A172 (cell line): Measurements from ENCODE around the gene OTX1. TPM values are rescaled to one million over a fixed set of nuclear protein-coding genes. Genes with fewer than 3 reads are reported as not detected.
"Not testable (repeated sequence)": the region's sequence is repeated elsewhere in the genome, so short reads cannot be mapped to it uniquely, and the experiment has no call there.

Source experiments
- DNase-seq: peaks from one replicate; pipeline ENCODE4 v3.0.0-alpha.2; 2015; ENCODE audit warnings: low spot score
- total RNA-seq: library from RNA; depleted of rRNA; stranded (reverse); fragments of >200 nt; shearing (Covaris generic); gene quantifications from 2 replicates; pipeline ENCODE4 v1.2.3, GENCODE V29; 2014

Gene OTX1
- total RNA-seq, 1 experiment from 2014 or later = 0.41 TPM

DNA sequence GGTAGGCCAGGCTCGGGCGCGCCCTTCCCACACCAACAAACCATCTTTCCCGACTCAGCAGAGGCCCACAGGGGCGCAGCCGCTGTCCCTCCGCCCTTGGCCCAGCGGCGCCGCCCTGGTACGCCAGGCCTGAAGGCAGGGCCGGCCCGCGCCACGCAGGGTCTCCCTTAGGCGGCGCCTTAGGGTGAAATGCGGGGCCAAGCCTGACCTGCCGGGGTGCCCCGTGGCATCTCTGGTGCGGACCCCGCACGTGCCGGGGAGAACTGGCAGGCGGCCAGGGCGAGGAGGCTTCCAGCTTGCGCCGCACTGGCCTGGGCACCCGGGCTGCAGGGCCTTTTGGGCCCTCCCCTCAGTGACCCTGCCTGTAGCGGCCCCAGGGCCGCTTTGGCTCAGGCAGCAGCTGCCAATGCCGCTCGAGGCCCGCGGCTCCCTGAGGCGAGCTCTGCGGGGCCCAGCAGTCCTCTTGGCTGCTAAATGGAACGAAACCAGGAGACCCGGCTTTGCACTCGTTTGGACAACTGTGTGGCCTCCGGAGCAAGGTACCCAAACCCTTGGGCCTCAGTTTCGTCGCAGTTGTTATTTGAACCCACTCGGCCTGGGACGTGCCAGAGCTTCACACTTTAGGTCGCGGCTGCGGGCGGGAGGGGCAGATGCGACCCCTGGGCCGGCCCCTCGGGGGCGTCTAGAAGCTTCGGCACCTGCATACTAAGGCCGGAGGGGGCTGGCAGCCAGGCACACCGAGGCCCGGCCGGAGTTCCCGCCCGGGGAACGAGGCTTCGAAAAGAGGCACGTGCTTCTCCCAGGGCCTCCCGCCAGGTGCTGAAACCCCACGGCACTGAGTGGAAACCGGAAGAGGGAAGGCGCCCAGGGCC lies 8.5 kb downstream of the OTX1 start:
- DNase-seq = no peak

DNA sequence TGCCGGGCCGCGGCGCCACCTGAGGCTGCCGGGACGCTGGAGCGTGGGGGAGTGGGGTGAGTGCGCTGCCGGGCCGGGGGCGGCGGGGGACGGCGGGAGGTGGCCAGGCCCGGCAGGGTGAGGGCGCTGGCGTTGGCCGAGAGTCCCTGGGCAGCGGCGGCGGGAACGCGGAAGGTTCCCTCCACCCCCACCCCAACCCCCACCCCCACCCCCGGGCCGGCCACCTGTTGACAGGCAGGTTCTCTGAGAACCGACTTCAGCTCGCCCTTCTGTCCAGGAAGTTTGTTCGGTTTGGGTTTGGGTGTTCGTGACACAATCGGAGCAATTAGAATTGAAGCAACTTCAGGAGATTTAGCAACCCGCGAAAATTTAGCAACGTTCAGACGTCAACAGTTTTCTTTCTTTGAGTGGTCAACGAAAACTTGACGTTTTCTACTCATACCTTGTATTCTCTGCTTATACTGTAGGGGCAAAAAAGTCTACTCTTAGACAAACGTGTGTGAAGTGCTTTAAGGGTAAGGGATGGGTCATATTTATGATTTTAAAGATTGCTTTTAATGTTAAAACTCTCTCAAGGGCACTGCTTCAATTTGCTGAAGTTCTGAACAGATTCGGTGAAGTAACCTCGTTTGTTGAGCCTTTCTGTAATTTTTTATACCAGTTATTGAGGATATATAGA lies 9.3 kb downstream of the OTX1 start:
- no peak for DNase-seq

DNA sequence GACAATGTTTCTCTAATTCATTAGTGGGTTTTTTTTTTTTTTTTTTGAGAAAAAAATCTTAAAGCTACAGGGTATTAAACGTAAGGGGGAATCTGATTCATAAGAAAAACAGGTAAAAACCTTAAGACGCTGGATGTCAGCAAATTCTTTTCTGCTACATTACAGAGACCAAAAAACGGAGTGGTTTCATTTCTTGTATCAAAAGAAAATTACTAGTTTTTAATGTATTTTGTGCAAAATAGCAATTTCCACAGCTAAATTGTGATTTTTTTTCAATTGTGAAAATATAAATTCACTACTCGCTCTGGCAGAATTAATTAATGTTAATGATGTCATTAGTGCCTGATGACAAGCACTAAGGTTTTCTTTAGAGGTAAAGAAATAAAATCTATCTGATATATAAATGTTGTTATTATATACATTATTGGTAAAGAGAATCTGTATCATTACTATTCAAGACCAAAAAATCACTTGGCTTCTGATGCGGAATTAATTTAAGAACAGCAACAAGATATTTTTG lies 9.9 kb downstream of the OTX1 start:
- no peak for DNase-seq

DNA sequence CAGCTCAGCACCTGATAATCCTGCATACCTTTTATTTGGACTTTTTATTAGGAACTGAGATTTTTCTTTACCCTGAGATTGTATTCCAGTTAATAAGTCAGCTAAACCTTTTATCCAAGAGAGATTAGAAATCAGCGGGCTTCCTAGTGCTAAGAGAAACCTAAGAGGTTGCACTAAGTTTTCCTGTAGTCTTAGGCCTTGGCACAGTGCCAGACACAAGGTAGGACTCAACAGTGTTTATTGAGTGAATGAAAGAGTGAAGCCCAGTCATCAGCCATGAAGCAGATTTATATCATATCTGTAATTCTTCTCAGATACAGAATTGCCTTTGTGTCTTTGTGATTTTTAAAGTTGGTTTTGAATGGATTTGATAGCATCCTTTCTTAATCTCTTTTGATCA lies 13.6 kb downstream of the OTX1 start:
- DNase-seq = no peak

DNA sequence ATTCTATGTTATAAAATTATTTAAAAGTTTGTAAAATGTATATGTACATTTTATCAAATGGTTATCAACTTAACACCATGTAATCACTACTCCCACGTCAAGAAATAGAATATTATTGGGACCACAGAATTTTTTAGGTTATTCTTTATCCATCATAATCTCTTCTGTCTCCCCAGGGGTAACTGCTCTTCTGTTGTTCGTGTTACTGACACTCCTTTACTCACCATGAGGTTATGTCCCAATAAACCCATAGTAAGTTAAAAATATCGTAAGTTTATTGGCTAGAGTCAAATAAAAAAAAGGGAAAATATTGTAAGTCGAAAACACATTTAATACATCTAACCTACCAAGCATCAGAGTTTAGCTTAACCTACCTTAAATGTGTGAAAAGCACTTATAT lies 14.0 kb downstream of the OTX1 start:
- no peak for DNase-seq

- DNase-seq = no peak
These were observed 15.6 kb downstream of the OTX1 start for GRCh38 chr2:63066265-63066664.

- no peak for DNase-seq
These were observed 16.2 kb downstream of the OTX1 start for GRCh38 chr2:63066838-63067237.

DNA sequence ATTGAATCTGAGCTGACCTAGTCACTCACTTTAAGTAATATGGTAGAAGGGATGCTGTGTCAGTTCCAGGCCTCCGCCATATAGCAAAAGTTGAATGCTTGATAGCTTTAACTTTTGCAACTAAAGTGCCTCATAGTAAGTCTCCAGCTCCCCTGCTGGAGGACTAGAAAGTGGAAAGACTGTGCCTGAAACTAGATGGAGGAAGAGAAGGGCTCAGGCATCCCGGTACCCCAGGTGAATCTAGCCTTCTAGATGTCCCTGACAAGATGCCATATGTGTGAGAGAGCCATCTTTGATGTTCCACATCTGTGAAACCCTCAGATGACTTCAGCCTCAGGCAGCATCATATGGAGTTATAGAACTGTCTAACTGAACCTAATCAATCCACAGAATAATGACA lies 21.0 kb downstream of the OTX1 start:
- no peak for DNase-seq

DNA sequence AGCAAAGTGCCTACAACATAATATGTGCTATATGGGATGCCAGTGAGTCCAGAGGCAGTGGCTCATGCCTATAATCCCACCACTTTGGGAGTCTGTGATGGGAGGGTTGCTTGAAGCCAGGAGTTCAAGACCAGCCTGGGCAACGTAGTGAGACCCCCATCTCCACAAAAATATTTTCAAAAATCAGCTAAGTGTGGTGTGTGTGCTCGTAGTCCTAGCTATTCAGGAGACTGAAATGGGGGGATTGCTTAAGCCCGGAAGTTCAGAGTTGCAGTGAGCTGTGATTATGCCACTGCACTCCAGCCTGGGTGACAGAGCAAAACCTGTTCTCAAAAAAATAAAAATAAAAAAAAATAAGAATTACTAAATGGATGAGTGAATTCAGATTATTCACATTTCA lies 23.4 kb downstream of the OTX1 start:
- no peak for DNase-seq

- DNase-seq = not testable (repeated sequence)
These were observed 23.8 kb downstream of the OTX1 start for GRCh38 chr2:63074399-63074798.

DNA sequence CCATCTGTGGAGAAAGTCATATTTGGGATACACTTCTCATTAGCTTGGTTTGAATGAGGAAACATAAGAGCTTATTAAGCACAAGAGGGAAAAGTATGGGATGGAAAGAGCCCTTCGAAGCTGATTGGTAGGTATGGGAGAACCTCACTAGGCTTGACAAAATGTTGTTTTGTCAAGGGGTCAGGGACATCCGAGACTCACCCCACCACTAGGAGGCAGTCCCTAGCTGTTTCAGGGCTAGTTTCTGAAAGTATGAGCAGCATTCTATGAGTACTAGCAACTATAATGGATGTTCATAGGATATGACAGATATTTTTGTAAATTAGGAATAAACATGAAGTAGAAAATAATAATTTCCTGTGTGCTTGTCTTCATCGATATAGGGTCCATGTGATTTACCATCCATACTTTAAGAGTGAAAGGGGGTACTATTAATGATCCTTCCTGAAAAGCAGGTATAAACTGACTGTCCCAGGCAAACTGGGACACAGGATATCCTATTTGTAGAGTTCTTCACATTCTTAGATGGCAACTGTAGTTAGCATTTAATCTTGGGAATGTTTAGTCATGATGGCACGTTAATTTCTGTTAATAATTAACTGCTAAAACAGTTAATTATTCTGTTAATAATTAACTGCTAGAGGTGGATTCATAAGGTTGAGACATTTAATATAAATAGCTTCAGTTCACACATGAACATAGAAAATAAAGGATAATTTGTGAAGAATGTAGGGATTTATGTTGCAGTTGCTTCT lies 28.4 kb downstream of the OTX1 start:
- peak; percentile 4 for DNase-seq

DNA sequence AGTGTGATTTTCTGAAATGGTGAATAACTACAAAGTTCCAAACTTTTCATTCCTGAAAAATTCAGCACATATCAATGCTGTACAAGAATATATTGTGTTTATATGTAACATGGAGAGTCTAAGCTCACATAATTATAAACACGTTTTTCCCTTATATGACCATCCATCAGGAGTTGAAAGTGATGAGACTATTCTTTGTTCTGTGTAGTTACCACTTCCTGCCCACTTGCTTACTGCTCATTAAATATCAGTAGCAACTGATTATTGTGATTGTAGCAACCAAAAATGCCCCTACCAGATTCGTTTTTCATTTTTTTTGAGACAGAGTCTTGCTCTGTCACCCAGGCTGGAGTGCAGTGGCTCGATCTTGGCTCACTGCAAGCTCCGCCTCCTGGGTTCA lies 30.8 kb downstream of the OTX1 start:
- no peak for DNase-seq

- DNase-seq = no peak
These were observed 36.1 kb downstream of the OTX1 start for GRCh38 chr2:63086687-63087086.

DNA sequence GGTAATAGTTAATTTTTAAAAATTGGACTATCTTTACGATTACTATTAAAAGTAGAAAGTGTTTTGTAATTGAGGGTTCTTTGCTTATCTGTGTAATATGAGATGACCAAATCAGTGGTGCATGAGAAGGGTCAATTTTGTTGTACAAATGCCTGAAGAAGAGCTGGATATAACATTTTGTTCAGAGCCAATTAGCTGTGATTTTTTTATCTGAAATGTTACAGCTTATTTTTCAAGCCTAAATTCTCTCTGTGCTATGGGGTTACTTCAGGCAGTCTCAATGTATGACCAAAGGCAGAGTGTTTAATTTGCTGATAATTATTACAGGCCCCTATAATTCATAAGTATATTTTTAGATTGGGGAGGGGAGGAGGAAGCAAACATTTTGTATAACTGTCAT lies 41.8 kb downstream of the OTX1 start:
- DNase-seq = no peak

GRCh38 chr2:63092857-63093256 lies 42.2 kb downstream of the OTX1 start:
- DNase-seq = no peak

GRCh38 chr2:63093502-63093901 lies 42.9 kb downstream of the OTX1 start:
- DNase-seq = no peak

- no peak for DNase-seq
These were observed 45.9 kb downstream of the OTX1 start for GRCh38 chr2:63096491-63096890.

DNA sequence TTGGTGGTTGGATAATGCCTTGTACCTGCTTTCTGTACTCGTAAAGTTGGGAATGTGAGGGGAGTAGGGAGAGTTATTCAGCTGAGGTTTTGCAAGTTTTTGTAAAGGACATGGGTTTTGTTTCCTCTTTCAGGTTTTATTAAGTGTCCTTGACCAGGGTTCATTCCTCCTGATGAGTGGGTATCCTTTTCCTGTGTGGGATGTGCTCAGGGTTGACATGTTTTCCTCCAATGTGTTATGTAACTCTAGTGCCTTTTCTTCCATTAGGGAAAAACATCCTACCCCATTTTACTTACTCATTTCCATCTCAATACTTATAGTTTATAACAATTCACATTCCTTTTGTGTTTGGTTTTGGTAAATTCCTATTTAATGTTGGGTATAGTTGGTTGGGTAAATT lies 48.4 kb downstream of the OTX1 start:
- no peak for DNase-seq

DNA sequence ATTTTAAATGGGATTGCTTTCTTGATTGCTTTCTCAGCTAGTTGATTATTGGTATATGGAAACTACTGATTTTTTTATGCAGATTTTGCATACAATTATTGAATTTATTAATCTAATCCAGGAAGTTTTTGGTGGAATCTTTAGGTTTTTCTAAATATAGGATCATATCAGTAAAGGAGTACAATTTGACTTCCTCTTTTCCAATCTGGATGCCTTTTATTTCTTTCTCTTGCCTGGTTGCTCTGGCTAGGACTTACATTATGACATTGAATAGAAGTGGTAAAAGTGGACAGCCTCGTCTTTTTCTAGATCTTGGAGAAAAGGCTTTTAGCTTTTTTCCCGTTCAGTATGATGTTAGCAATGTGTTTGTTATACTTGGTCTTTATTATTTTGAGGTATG lies 51.3 kb downstream of the OTX1 start:
- DNase-seq = no peak

- no peak for DNase-seq
These were observed 53.9 kb downstream of the OTX1 start for GRCh38 chr2:63104482-63104881.
